Activated T-cell treated with anti-CD3 and anti-CD28 coated beads for 24 hours (primary cell): ENCODE measurements around the gene SPATA19.
A peak's percentile ranks its signal among the peaks of the same experiment; 100 is the strongest.

Source experiments
- DNase-seq: peaks from one replicate; pipeline ENCODE4 v3.0.0-alpha.2; 2020; ENCODE audit warnings: low read depth

SPATA19 gene

GRCh38 chr11:133835593-133836548 is 9.4 kb downstream of the SPATA19 start:
- no peak for DNase-seq

GRCh38 chr11:133834682-133835592 is 10.4 kb downstream of the SPATA19 start:
- peak; percentile 23 for DNase-seq

- DNase-seq: no peak
Observed at GRCh38 chr11:133833898-133834681, 11.2 kb downstream of the SPATA19 start.

GRCh38 chr11:133832991-133833897 is 12.1 kb downstream of the SPATA19 start:
- no peak for DNase-seq

GRCh38 chr11:133832096-133832990 is 13.0 kb downstream of the SPATA19 start:
- no peak for DNase-seq

- no peak for DNase-seq
Observed at GRCh38 chr11:133830931-133831907, 14.1 kb downstream of the SPATA19 start.

- no peak for DNase-seq
Observed at GRCh38 chr11:133829566-133829965, 15.7 kb downstream of the SPATA19 start.

- DNase-seq: no peak
Observed at GRCh38 chr11:133828871-133829270, 16.4 kb downstream of the SPATA19 start.

GRCh38 chr11:133827556-133827955 is 17.8 kb downstream of the SPATA19 start:
- DNase-seq: no peak

- no peak for DNase-seq
Observed at GRCh38 chr11:133826866-133827265, 18.4 kb downstream of the SPATA19 start.

GRCh38 chr11:133825666-133826065 is 19.6 kb downstream of the SPATA19 start:
- no peak for DNase-seq

GRCh38 chr11:133825156-133825555 is 20.2 kb downstream of the SPATA19 start:
- no peak for DNase-seq

- no peak for DNase-seq
Observed at GRCh38 chr11:133824593-133824992, 20.7 kb downstream of the SPATA19 start.

GRCh38 chr11:133823614-133824013 is 21.7 kb downstream of the SPATA19 start:
- no peak for DNase-seq

- no peak for DNase-seq
Observed at GRCh38 chr11:133823211-133823610, 22.1 kb downstream of the SPATA19 start.

- DNase-seq: no peak
Observed at GRCh38 chr11:133821776-133822175, 23.5 kb downstream of the SPATA19 start.

- no peak for DNase-seq
Observed at GRCh38 chr11:133819746-133820315, 25.5 kb downstream of the SPATA19 start.

GRCh38 chr11:133819114-133819513 is 26.2 kb downstream of the SPATA19 start:
- DNase-seq: no peak
